ENCODE data around the gene CFL1. TPM values are rescaled to one million over a fixed set of nuclear protein-coding genes. Genes with fewer than 3 reads are reported as not detected.
A peak's percentile ranks its signal among the peaks of the same experiment; 100 is the strongest.

The CFL1 gene
- total and polyA plus RNA-seq, 2 of the 4 experiments (the other 2 are of a cell fraction), result 960 to 2,231 TPM

DNA sequence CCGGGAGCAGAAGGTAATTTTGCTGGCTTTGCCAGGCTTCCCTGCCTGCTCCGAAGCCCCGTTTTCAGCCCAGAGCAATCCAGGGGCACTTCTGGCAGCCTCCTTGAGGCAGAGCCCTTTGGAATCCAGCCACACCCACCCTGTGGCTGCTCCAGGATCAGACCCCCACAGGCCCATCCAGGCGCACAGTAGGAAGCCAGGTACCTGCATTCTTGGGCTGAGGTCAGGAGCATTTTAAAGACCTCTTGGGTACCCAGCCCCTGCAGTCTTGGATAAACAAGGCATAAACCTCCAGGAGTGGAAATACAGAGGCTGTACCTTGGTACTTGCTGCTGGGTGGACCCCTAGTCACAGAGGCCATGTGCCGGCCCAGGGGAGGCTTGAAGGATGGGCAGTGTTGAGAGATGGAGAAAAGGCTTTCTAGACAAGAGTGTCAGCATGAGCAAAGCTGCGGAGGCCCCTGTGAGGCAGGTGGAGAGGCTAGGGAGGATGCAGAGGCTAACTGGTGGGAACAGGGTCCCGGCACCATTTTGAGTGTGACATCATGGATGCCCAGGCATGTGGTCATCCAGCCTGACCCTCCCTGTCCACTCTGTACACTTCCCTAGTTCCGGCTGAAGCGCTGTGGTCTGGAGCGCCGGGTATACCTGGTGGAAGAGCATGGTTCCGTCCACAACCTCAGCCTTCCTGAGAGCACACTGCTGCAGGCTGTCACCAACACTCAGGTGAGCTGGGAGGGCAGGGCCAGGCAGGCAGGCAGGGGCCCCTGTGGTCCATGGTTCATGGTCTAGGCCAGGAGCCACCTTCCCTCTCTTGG lies 6.1 kb upstream of the CFL1 start:
- H2BK5ac ChIP-seq (ENCODE audit: low read depth, low read length, poor library complexity, severe bottlenecking), result no peak overlapping the region
- peak overlapping the region in 1 of 2 experiments; percentile 10; a peak in 1 of 4 replicates for H4K8ac ChIP-seq (ENCODE audit: low read depth in 2 of 2, low read length in 2 of 2)
- H3K4me1 ChIP-seq (ENCODE audit: control insufficient read depth, insufficient read depth, low read length), result peaks cover 7% of the 10 kb centered on the region
- no peak overlapping the region for H3K4ac ChIP-seq (ENCODE audit: low read depth, low read length)
- intact Hi-C loops (cut with micrococcal nuclease), result no loop called here
- no peak for DNase-seq
- H3K9me3 ChIP-seq (ENCODE audit: control insufficient read depth, insufficient read depth, low read length), result no peaks in the 10 kb centered on the region
- H2BK15ac ChIP-seq (ENCODE audit: low read depth, low read length), result no peak overlapping the region
- H2AFZ ChIP-seq (replicated peaks; ENCODE audit: low read length, poor library complexity), result no peak overlapping the region
- WGBS, 2 experiments (ENCODE audit: extremely low coverage in 2 of 2, insufficient read length in 1 of 2), result 93% methylated on average over 5 of the region's 12 CpGs; no CpG with 5 or more reads in 1 of the 2 experiments
- H3K4me3 ChIP-seq (ENCODE audit: insufficient read depth, low read depth, low read length), result no peak overlapping the region
- H3K27ac ChIP-seq (ENCODE audit: insufficient read depth, low read length), result no peak overlapping the region
- no peak overlapping the region for H3K9ac ChIP-seq (ENCODE audit: low read depth, low read length)
- CTCF ChIA-PET, result no interaction called here
- in situ Hi-C loops (cut with MboI; ENCODE audit: low sequenced_read_pairs), result no loop called here
- H4K91ac ChIP-seq (ENCODE audit: insufficient read depth, low read depth, low read length), result no peak overlapping the region
- dilution Hi-C loops (cut with HindIII; ENCODE audit: low sequenced_read_pairs, unreplicated experiment), result no loop called here
- no peaks in the 10 kb centered on the region for H3K27me3 ChIP-seq (ENCODE audit: control insufficient read depth, insufficient read depth, low read length)
- peaks cover 9% of the 10 kb centered on the region; the same call in 1 of the 2 replicates for H3K9me1 ChIP-seq (ENCODE audit: insufficient read depth, low read length)
- H3K56ac ChIP-seq (ENCODE audit: extremely low read depth, insufficient read depth, low read length), result no peak overlapping the region
- BruUV-seq (replicated peaks), result no TSS peak
- H3K14ac ChIP-seq (replicated peaks; ENCODE audit: low read depth, low read length), result no peak overlapping the region
- H4K20me1 ChIP-seq (ENCODE audit: insufficient read depth, low read length), result peaks cover 46% of the 10 kb centered on the region
- H3K23ac ChIP-seq (ENCODE audit: low read depth, low read length), result no peak overlapping the region
- no peak overlapping the region for H2AK9ac ChIP-seq (replicated peaks; ENCODE audit: low read depth, low read length, poor library complexity)
- H4K5ac ChIP-seq (ENCODE audit: low read depth, low read length), result no peak overlapping the region
- H2AK5ac ChIP-seq (ENCODE audit: low read depth, low read length), result no peak overlapping the region
- peaks cover 73% of the 10 kb centered on the region for H3K36me3 ChIP-seq (ENCODE audit: control insufficient read depth, insufficient read depth, low read length)
- ATAC-seq (ENCODE audit: low read depth), result no peak
- POLR2A ChIA-PET (ENCODE audit: unreplicated experiment), result interaction anchor here (1.6 kb wide), 1 partner anchor 8 kb away, joined by 5 read pairs; no protein-coding TSS in a partner anchor
- no peak overlapping the region for H3K4me2 ChIP-seq (ENCODE audit: low read depth, low read length)
- H2BK20ac ChIP-seq (ENCODE audit: low read depth, low read length), result no peak overlapping the region
- no peak overlapping the region for H2BK120ac ChIP-seq (ENCODE audit: low read depth, low read length)
- H3K18ac ChIP-seq (ENCODE audit: low read depth, low read length), result no peak overlapping the region
- TF ChIP-seq RAD21 (IDR thresholded peaks at IDR 0.05; ENCODE audit: low read length) (no peak), MAZ (IDR thresholded peaks at IDR 0.05; ENCODE audit: borderline replicate concordance, low read depth, low read length) (no peak), BHLHE40 (IDR thresholded peaks at IDR 0.05; ENCODE audit: low read depth, low read length) (no peak), CHD1 (IDR thresholded peaks at IDR 0.05; ENCODE audit: low read depth, low read length) (no peak), NFE2L2 (IDR thresholded peaks at IDR 0.05; ENCODE audit: low read depth, low read length) (no peak), MAFK (IDR thresholded peaks at IDR 0.05; ENCODE audit: low read depth, low read length) (no peak), SMC3 (IDR thresholded peaks at IDR 0.05; ENCODE audit: low read depth, low read length) (no peak), POLR2A (IDR thresholded peaks at IDR 0.05; ENCODE audit: low read depth, low read length) (no peak), RFX5 (IDR thresholded peaks at IDR 0.05; ENCODE audit: low read depth, low read length) (no peak)
- TF ChIP-seq, protein P1, sequence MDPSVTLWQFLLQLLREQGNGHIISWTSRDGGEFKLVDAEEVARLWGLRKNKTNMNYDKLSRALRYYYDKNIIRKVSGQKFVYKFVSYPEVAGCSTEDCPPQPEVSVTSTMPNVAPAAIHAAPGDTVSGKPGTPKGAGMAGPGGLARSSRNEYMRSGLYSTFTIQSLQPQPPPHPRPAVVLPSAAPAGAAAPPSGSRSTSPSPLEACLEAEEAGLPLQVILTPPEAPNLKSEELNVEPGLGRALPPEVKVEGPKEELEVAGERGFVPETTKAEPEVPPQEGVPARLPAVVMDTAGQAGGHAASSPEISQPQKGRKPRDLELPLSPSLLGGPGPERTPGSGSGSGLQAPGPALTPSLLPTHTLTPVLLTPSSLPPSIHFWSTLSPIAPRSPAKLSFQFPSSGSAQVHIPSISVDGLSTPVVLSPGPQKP (IDR thresholded peaks at IDR 0.05; ENCODE audit: borderline replicate concordance, low read depth, low read length), result no peak
- TF ChIP-seq, protein P2, sequence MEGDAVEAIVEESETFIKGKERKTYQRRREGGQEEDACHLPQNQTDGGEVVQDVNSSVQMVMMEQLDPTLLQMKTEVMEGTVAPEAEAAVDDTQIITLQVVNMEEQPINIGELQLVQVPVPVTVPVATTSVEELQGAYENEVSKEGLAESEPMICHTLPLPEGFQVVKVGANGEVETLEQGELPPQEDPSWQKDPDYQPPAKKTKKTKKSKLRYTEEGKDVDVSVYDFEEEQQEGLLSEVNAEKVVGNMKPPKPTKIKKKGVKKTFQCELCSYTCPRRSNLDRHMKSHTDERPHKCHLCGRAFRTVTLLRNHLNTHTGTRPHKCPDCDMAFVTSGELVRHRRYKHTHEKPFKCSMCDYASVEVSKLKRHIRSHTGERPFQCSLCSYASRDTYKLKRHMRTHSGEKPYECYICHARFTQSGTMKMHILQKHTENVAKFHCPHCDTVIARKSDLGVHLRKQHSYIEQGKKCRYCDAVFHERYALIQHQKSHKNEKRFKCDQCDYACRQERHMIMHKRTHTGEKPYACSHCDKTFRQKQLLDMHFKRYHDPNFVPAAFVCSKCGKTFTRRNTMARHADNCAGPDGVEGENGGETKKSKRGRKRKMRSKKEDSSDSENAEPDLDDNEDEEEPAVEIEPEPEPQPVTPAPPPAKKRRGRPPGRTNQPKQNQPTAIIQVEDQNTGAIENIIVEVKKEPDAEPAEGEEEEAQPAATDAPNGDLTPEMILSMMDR (conservative IDR thresholded peaks at IDR 0.05; ENCODE audit: low read depth, low read length), result no peak
- TF ChIP-seq, protein P3, sequence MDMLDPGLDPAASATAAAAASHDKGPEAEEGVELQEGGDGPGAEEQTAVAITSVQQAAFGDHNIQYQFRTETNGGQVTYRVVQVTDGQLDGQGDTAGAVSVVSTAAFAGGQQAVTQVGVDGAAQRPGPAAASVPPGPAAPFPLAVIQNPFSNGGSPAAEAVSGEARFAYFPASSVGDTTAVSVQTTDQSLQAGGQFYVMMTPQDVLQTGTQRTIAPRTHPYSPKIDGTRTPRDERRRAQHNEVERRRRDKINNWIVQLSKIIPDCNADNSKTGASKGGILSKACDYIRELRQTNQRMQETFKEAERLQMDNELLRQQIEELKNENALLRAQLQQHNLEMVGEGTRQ (IDR thresholded peaks at IDR 0.05; ENCODE audit: low read depth, low read length), result no peak
- H3K79me1 ChIP-seq (ENCODE audit: low read depth in 1 of 2, low read length in 2 of 2), result peaks cover 14 to 79% of the 10 kb centered on the region in 2 experiments
